Sciatic nerve (tissue), 2 donors: ENCODE data around the gene INTS3. TPM values are rescaled to one million over a fixed set of nuclear protein-coding genes. Genes with fewer than 3 reads are reported as not detected.

Source experiments
- ATAC-seq: fragments of 200-7000 bp; cut with Tn5 transposase; one replicate; pipeline ENCODE4 v1.9.1; 2020; ENCODE audit warnings: mild to moderate bottlenecking, moderate library complexity
- DNase-seq: peaks from one replicate; pipeline ENCODE4 v3.0.0-alpha.2; 2020; ENCODE audit warnings: low spot score
- intact Hi-C: fragments of 100-400 bp; cut with DNase I; formaldehyde crosslinking; loops from one replicate; pipeline ENCODE4 v1.14.2; 2022
- total RNA-seq: library from RNA; stranded (reverse); fragmentation: NEBNext Ultra II Directional; extraction: Animal tissue kit (Norgen Biotek cat#: 25700); gene quantifications from one replicate; pipeline ENCODE4 v1.2.1, GENCODE V29; 2021
- donor health status: DM: no; HTN: no; CAD: no.
- donor health status: DM: no; HTN: no; CAD: no.

INTS3 gene
- total RNA-seq = 72.4 TPM

GRCh38 chr1:153727463-153728304 lies at the start of gene INTS3:
Gene INTS3 (plus strand): TSS chr1:153728050. CDS start chr1:153728635, 585 bp downstream.
- peak; percentile 99 for DNase-seq
- ATAC-seq = peak; percentile 100
- intact Hi-C loops = no loop called here

- DNase-seq = peak; percentile 78
- intact Hi-C loops = no loop called here
- peak; percentile 83 for ATAC-seq
Observed at GRCh38 chr1:153678519-153679336, 49.1 kb upstream of the INTS3 start, which contains the start of gene NPR1. Gene NPR1 (plus strand): TSS chr1:153678688. CDS start chr1:153679109, 421 bp downstream.

GRCh38 chr1:153679337-153680119 lies 48.3 kb upstream of the INTS3 start:
- ATAC-seq = peak; percentile 19
- DNase-seq = no peak
- intact Hi-C loops = no loop called here

GRCh38 chr1:153680120-153680403 lies 47.8 kb upstream of the INTS3 start:
- ATAC-seq (no peak), DNase-seq (no peak)
- intact Hi-C loops = no loop called here

GRCh38 chr1:153682730-153683129 lies 45.1 kb upstream of the INTS3 start:
- ATAC-seq = no peak
- DNase-seq = no peak
- intact Hi-C loops = no loop called here

- DNase-seq (no peak), ATAC-seq (no peak)
- intact Hi-C loops = no loop called here
Observed at GRCh38 chr1:153683854-153684253, 44.0 kb upstream of the INTS3 start.

- intact Hi-C loops = no loop called here
- ATAC-seq = no peak
- DNase-seq = no peak
Observed at GRCh38 chr1:153684892-153685291, 43.0 kb upstream of the INTS3 start.

GRCh38 chr1:153685544-153686340 lies 42.1 kb upstream of the INTS3 start:
- intact Hi-C loops = no loop called here
- ATAC-seq (no peak), DNase-seq (no peak)

GRCh38 chr1:153687346-153688125 lies 40.3 kb upstream of the INTS3 start:
- DNase-seq = no peak
- ATAC-seq = no peak
- intact Hi-C loops = no loop called here

- ATAC-seq = no peak
- intact Hi-C loops = no loop called here
Observed at GRCh38 chr1:153688276-153688675, 39.6 kb upstream of the INTS3 start.

GRCh38 chr1:153688736-153689328 lies 39.0 kb upstream of the INTS3 start:
- intact Hi-C loops = no loop called here
- no peak for DNase-seq

More at GRCh38 chr1:153688276-153688675, 39.6 kb upstream of the INTS3 start:
- DNase-seq = no peak

GRCh38 chr1:153693466-153693865 lies 34.4 kb upstream of the INTS3 start:
- no peak for ATAC-seq
- DNase-seq = no peak
- intact Hi-C loops = no loop called here

More at GRCh38 chr1:153688736-153689328, 39.0 kb upstream of the INTS3 start:
- no peak for ATAC-seq

GRCh38 chr1:153696741-153697140 lies 31.1 kb upstream of the INTS3 start:
- intact Hi-C loops = no loop called here
- no peak for ATAC-seq
- no peak for DNase-seq

GRCh38 chr1:153697191-153698019 lies 30.4 kb upstream of the INTS3 start:
- peak; percentile 75 for ATAC-seq
- peak; percentile 61 for DNase-seq
- intact Hi-C loops = no loop called here

GRCh38 chr1:153698020-153698922 lies 29.6 kb upstream of the INTS3 start:
- intact Hi-C loops = no loop called here
- ATAC-seq = peak; percentile 77
- DNase-seq = peak; percentile 80
